MM.1S (cell line): ENCODE results near the gene RAX.

ENCODE experiments used
- DNase-seq: peaks from one replicate; pipeline ENCODE4 v3.0.0-alpha.2; 2015
- H2AFZ ChIP-seq: fragments of 300-600 bp; sonication (generic); 2 replicates; pipeline ENCODE4 v1.6.0; 2016; ENCODE audit warnings: antibody characterized with exemption, low read length
- H3F3A ChIP-seq: fragments of 300-600 bp; sonication (generic); 2 replicates; pipeline ENCODE4 v1.6.1; 2016; ENCODE audit warnings: mild to moderate bottlenecking, antibody characterized with exemption, low read length, moderate library complexity, mixed read lengths; ENCODE audit not compliant: insufficient read depth
- H3K27ac ChIP-seq: fragments of 300-600 bp; sonication (generic); 2 replicates; pipeline ENCODE4 v1.5.1; 2016; ENCODE audit warnings: mild to moderate bottlenecking, low read length
- H3K27me3 ChIP-seq: fragments of 300-600 bp; sonication (generic); replicated peaks from 2 replicates; pipeline ENCODE4 v1.6.0; 2016; ENCODE audit warnings: low read length; ENCODE audit not compliant: insufficient read depth
- H3K36me3 ChIP-seq: fragments of 300-600 bp; sonication (generic); replicated peaks from 2 replicates; pipeline ENCODE4 v1.6.1; 2016; ENCODE audit warnings: mild to moderate bottlenecking, low read length, mixed read lengths; ENCODE audit not compliant: insufficient read depth
- H3K4me1 ChIP-seq: fragments of 300-600 bp; sonication (generic); 2 replicates; pipeline ENCODE4 v1.6.1; 2016; ENCODE audit warnings: low read length, mixed read lengths
- H3K4me2 ChIP-seq: fragments of 300-600 bp; sonication (generic); 2 replicates; pipeline ENCODE4 v1.6.0; 2016; ENCODE audit warnings: low read depth, low read length
- H3K4me3 ChIP-seq: fragments of 300-600 bp; sonication (generic); 2 replicates; pipeline ENCODE4 v1.5.1; 2016; ENCODE audit warnings: low read length, mixed read lengths
- H3K79me2 ChIP-seq: fragments of 300-600 bp; sonication (generic); 2 replicates; pipeline ENCODE4 v1.6.1; 2016; ENCODE audit warnings: mixed run types, low read length, mixed read lengths
- H3K9ac ChIP-seq: fragments of 300-600 bp; sonication (generic); 2 replicates; pipeline ENCODE4 v1.6.1; 2016; ENCODE audit warnings: low read length, mixed read lengths
- H3K9me2 ChIP-seq: fragments of 300-600 bp; sonication (generic); replicated peaks from 2 replicates; pipeline ENCODE4 v1.6.1; 2016; ENCODE audit warnings: mild to moderate bottlenecking, low read length, mixed read lengths; ENCODE audit not compliant: insufficient read depth
- H3K9me3 ChIP-seq: fragments of 300-600 bp; sonication (generic); replicated peaks from 2 replicates; pipeline ENCODE4 v1.6.1; 2016; ENCODE audit warnings: mild to moderate bottlenecking, low read length, mixed read lengths; ENCODE audit not compliant: insufficient read depth
- H4K20me1 ChIP-seq: fragments of 300-600 bp; sonication (generic); 2 replicates; pipeline ENCODE4 v1.6.1; 2016; ENCODE audit warnings: mild to moderate bottlenecking, low read length, moderate library complexity, mixed read lengths; ENCODE audit not compliant: insufficient read depth
- CTCF ChIP-seq: fragments of 300-600 bp; sonication (generic); IDR thresholded peaks from 2 replicates; pipeline ENCODE4 v1.5.1; 2016; ENCODE audit warnings: antibody characterized with exemption, low read length, mixed read lengths
- EZH2 ChIP-seq: fragments of 300-600 bp; sonication (generic); optimal IDR thresholded peaks from 2 replicates; pipeline ENCODE3; 2017; ENCODE audit warnings: low read depth, mild to moderate bottlenecking, antibody characterized with exemption, low read length, mixed read lengths
- EZH2phosphoT487 ChIP-seq: fragments of 300-600 bp; sonication (generic); IDR thresholded peaks from 2 replicates; pipeline ENCODE4 v1.6.1; 2018; ENCODE audit warnings: antibody characterized with exemption, low read length

RAX gene

DNA sequence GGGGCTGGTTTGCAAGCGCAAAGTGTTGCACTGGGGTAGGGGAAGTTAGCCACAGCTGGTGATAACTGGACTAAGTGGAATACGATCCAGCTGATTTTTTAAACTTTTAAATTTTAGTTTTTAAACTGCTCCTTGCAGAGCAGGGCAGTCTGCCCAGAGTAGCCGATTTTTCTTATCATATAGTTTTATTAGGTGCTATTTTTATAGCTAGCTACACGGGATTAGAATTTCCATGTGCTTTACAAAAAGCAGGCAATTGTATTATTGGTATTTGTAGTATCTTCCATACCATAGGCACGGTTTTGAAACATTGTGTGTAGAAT lies 35.6 kb upstream of the RAX start:
- Histone ChIP-seq H3K4me2 (peak overlapping the region; percentile 95), H3K9ac (no peak overlapping the region)

GRCh38 chr18:59308248-59308937 lies 35.1 kb upstream of the RAX start:
- no peak overlapping the region for H3K9ac ChIP-seq
- no peaks in the 10 kb centered on the region for H3K27me3 ChIP-seq
- peak overlapping the region; percentile 52; the same call in 1 of the 2 replicates for H3K4me3 ChIP-seq
- no peak overlapping the region for H3K27ac ChIP-seq
- H3K4me2 ChIP-seq = peak overlapping the region; percentile 95
- no peaks in the 10 kb centered on the region for H3K36me3 ChIP-seq
- H4K20me1 ChIP-seq = no peaks in the 10 kb centered on the region
- H3K79me2 ChIP-seq = no peaks in the 10 kb centered on the region
- TF ChIP-seq CTCF = peak; percentile 82
- no peak for TF ChIP-seq EZH2phosphoT487
- no peak for TF ChIP-seq EZH2
- H3K4me1 ChIP-seq = no peaks in the 10 kb centered on the region
- peak overlapping the region; percentile 92 for H2AFZ ChIP-seq
- no peaks in the 10 kb centered on the region for H3F3A ChIP-seq
- peak; percentile 64 for DNase-seq
- no peaks in the 10 kb centered on the region for H3K9me2 ChIP-seq
- no peaks in the 10 kb centered on the region for H3K9me3 ChIP-seq

More for the DNA sequence above, 35.6 kb upstream of the RAX start:
- Histone ChIP-seq H4K20me1 (no peaks in the 10 kb centered on the region), H3F3A (no peaks in the 10 kb centered on the region), H3K27ac (no peak overlapping the region), H3K9me3 (no peaks in the 10 kb centered on the region), H3K79me2 (no peaks in the 10 kb centered on the region), H2AFZ (peak overlapping the region; percentile 92), H3K4me1 (no peaks in the 10 kb centered on the region), H3K36me3 (no peaks in the 10 kb centered on the region), H3K9me2 (no peaks in the 10 kb centered on the region), H3K4me3 (peak overlapping the region; percentile 52; the same call in 1 of the 2 replicates), H3K27me3 (no peaks in the 10 kb centered on the region)
- TF ChIP-seq EZH2 (no peak), EZH2phosphoT487 (no peak)
- no peak for DNase-seq

GRCh38 chr18:59306640-59307039 lies 33.4 kb upstream of the RAX start:
- no peaks in the 10 kb centered on the region for H3K9me3 ChIP-seq
- H2AFZ ChIP-seq = no peak overlapping the region
- H3K9ac ChIP-seq = no peak overlapping the region
- no peaks in the 10 kb centered on the region for H3K27me3 ChIP-seq
- no peak overlapping the region for H3K27ac ChIP-seq
- H3K36me3 ChIP-seq = no peaks in the 10 kb centered on the region
- H3F3A ChIP-seq = no peaks in the 10 kb centered on the region
- no peaks in the 10 kb centered on the region for H3K79me2 ChIP-seq
- TF ChIP-seq EZH2 (no peak), EZH2phosphoT487 (no peak), CTCF (no peak)
- no peaks in the 10 kb centered on the region for H3K9me2 ChIP-seq
- no peaks in the 10 kb centered on the region for H3K4me1 ChIP-seq
- H4K20me1 ChIP-seq = no peaks in the 10 kb centered on the region
- H3K4me3 ChIP-seq = no peak overlapping the region
- H3K4me2 ChIP-seq = no peak overlapping the region
- DNase-seq = no peak

DNA sequence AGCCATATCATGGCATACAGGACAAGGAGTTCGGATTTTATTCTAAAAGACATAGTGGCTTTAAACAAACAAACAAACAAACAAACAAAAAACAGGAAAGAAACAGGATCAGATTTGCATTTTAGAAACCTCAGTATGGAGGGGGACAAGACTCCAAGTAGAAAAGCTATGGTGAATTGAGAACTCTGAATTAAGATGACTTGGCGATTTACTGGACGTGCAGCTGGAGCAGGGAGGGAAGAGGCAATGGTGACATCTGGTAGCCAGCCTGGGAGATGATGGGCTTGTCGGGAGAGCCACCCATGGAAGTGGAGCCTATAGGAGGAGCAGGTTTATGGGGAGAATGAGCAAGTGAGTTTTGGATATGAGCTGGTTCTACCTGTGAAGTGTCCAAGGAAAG lies 32.0 kb upstream of the RAX start:
- no peaks in the 10 kb centered on the region for H3F3A ChIP-seq
- no peaks in the 10 kb centered on the region for H3K27me3 ChIP-seq
- no peak overlapping the region for H2AFZ ChIP-seq
- no peak for TF ChIP-seq CTCF
- TF ChIP-seq EZH2 = no peak
- H3K36me3 ChIP-seq = no peaks in the 10 kb centered on the region
- H3K4me2 ChIP-seq = no peak overlapping the region
- H3K9ac ChIP-seq = no peak overlapping the region
- DNase-seq = no peak
- H4K20me1 ChIP-seq = no peaks in the 10 kb centered on the region
- no peaks in the 10 kb centered on the region for H3K4me1 ChIP-seq
- no peaks in the 10 kb centered on the region for H3K9me3 ChIP-seq
- H3K9me2 ChIP-seq = no peaks in the 10 kb centered on the region
- no peak overlapping the region for H3K4me3 ChIP-seq
- no peaks in the 10 kb centered on the region for H3K79me2 ChIP-seq
- no peak overlapping the region for H3K27ac ChIP-seq
